H1 (cell line): Measurements from ENCODE around the gene PLEKHG3. TPM values are rescaled to one million over a fixed set of nuclear protein-coding genes. Genes with fewer than 3 reads are reported as not detected.

ENCODE experiments used
- CTCF ChIA-PET: fragments of 300-600 bp; sonication (Branson Sonifier 250); formaldehyde crosslinking; loops from one replicate; lab custom pipeline; 2021; ENCODE audit not compliant: partially characterized antibody; lab: Charles Lee
- POLR2A ChIA-PET: fragments of 300-600 bp; sonication (Branson Sonifier 250); formaldehyde crosslinking; loops from one replicate; lab custom pipeline; 2021; ENCODE audit warnings: inconsistent platforms; ENCODE audit not compliant: partially characterized antibody; lab: Charles Lee
- DNase-seq, 2 experiments: peaks; one replicate each; pipeline versions ENCODE4 v3.0.0 to v3.0.0-alpha.2; 2010 to 2022; ENCODE audit warnings: low spot score in 2 of 2, low read depth in 1 of 2, mixed read lengths in 1 of 2
- FAIRE-seq: peaks from 2 replicates; lab custom pipeline; 2011; peaks lifted over from hg19 to GRCh38; lab: Jason Lieb, UNC
- H2AFZ ChIP-seq: 2 replicates; pipeline ENCODE4 v1.8.1; 2012; ENCODE audit warnings: low read length, inconsistent platforms
- H2AK5ac ChIP-seq: 2 replicates; pipeline ENCODE4 v1.6.1; 2013; ENCODE audit warnings: low read depth, low read length
- H2BK120ac ChIP-seq: replicated peaks from 2 replicates; pipeline ENCODE3; 2013; ENCODE audit warnings: low read depth, low read length, inconsistent platforms
- H2BK12ac ChIP-seq: 2 replicates; pipeline ENCODE4 v1.6.1; 2013; ENCODE audit warnings: low read depth, low read length
- H2BK15ac ChIP-seq: 2 replicates; pipeline ENCODE4 v1.6.1; 2013; ENCODE audit warnings: low read length
- H2BK20ac ChIP-seq: 2 replicates; pipeline ENCODE4 v1.6.1; 2013; ENCODE audit warnings: low read length
- H2BK5ac ChIP-seq: 2 replicates; pipeline ENCODE4 v1.6.1; 2013; ENCODE audit warnings: low read depth, low read length
- H3K14ac ChIP-seq: 2 replicates; pipeline ENCODE4 v1.6.1; 2013; ENCODE audit warnings: inconsistent platforms; ENCODE audit not compliant: insufficient read length
- H3K18ac ChIP-seq: 2 replicates; pipeline ENCODE4 v1.6.1; 2013; ENCODE audit warnings: low read length; ENCODE audit errors: extremely low read depth
- H3K23ac ChIP-seq: 2 replicates; pipeline ENCODE4 v1.6.1; 2013; ENCODE audit warnings: inconsistent platforms; ENCODE audit not compliant: insufficient read length
- H3K23me2 ChIP-seq: 2 replicates; pipeline ENCODE4 v1.6.1; 2013; ENCODE audit warnings: low read depth, low read length
- H3K27ac ChIP-seq: 2 replicates; pipeline ENCODE4 v1.6.1; 2011; ENCODE audit warnings: low read depth, low read length, inconsistent platforms
- H3K27me3 ChIP-seq, 4 experiments: replicated peaks in 1 of 4; 1 replicate in 1 of 4; 2 replicates in 3 of 4; pipeline versions ENCODE4 v1.6.1 to v1.8.1; 2011 to 2013; ENCODE audit warnings: low read length in 3 of 4, mild to moderate bottlenecking in 3 of 4, inconsistent platforms in 2 of 4, mixed read lengths in 2 of 4, moderate library complexity in 1 of 4; ENCODE audit not compliant: control insufficient read depth in 3 of 4, insufficient read depth in 3 of 4; ENCODE audit errors: extremely low read depth in 1 of 4
- H3K36me3 ChIP-seq, 4 experiments: 2 replicates each; pipeline versions ENCODE4 v1.6.1 to v1.8.1; 2011 to 2013; ENCODE audit warnings: mild to moderate bottlenecking in 4 of 4, low read length in 3 of 4, moderate library complexity in 2 of 4, control low read depth in 1 of 4, inconsistent platforms in 1 of 4; ENCODE audit not compliant: insufficient read depth in 4 of 4, control insufficient read depth in 2 of 4
- H3K4ac ChIP-seq: replicated peaks from 2 replicates; pipeline ENCODE3; 2013; ENCODE audit warnings: low read length, low read depth, mixed read lengths, inconsistent platforms; ENCODE audit not compliant: insufficient read length
- H3K4me1 ChIP-seq, 4 experiments: replicated peaks in 1 of 4; 1 replicate in 1 of 4; 2 replicates in 3 of 4; pipeline versions ENCODE4 v1.6.1 to v1.8.1; 2011 to 2013; ENCODE audit warnings: low read length in 3 of 4, inconsistent platforms in 2 of 4, mixed read lengths in 1 of 4; ENCODE audit not compliant: insufficient read depth in 4 of 4, control insufficient read depth in 3 of 4
- H3K4me2 ChIP-seq, 2 experiments: 2 replicates each; pipeline versions ENCODE4 v1.6.1 to v1.8.1; 2011 to 2013; ENCODE audit warnings: low read depth in 2 of 2, low read length in 2 of 2, control low read depth in 1 of 2, inconsistent platforms in 1 of 2, mild to moderate bottlenecking in 1 of 2; ENCODE audit not compliant: insufficient read depth in 1 of 2
- H3K4me3 ChIP-seq, 4 experiments: fragments of 200-600, 300-600 bp in 1 of 4; sonication (generic), shearing (Covaris generic), sonication (Bioruptor Twin) in 1 of 4; 2 replicates each; pipeline versions ENCODE4 v1.5.1 to v1.8.1; 2011 to 2016; ENCODE audit warnings: low read length in 4 of 4, low read depth in 3 of 4, control low read depth in 2 of 4, inconsistent platforms in 2 of 4, mild to moderate bottlenecking in 2 of 4, mixed read lengths in 1 of 4, moderate library complexity in 1 of 4; ENCODE audit not compliant: insufficient read depth in 2 of 4; ENCODE audit errors: extremely low read depth in 1 of 4
- H3K56ac ChIP-seq: replicated peaks from 2 replicates; pipeline ENCODE3; 2013; ENCODE audit warnings: low read depth, mild to moderate bottlenecking, mixed read lengths, low read length, inconsistent platforms; ENCODE audit not compliant: insufficient read length
- H3K79me1 ChIP-seq: 2 replicates; pipeline ENCODE4 v1.6.1; 2013; ENCODE audit warnings: low read depth, low read length, control low read depth
- H3K79me2 ChIP-seq, 2 experiments: 2 replicates each; pipeline versions ENCODE4 v1.6.1 to v1.8.1; 2012 to 2013; ENCODE audit warnings: low read length in 2 of 2, mild to moderate bottlenecking in 2 of 2, inconsistent platforms in 1 of 2; ENCODE audit not compliant: insufficient read depth in 2 of 2, control insufficient read depth in 1 of 2
- H3K9ac ChIP-seq, 4 experiments: replicated peaks in 1 of 4; 1 replicate in 1 of 4; 2 replicates in 3 of 4; pipeline versions ENCODE4 v1.6.1 to v1.8.1; 2011 to 2013; ENCODE audit warnings: low read depth in 3 of 4, low read length in 3 of 4, control low read depth in 2 of 4, mild to moderate bottlenecking in 2 of 4, moderate library complexity in 2 of 4, inconsistent platforms in 1 of 4; ENCODE audit errors: extremely low read depth in 1 of 4
- H3K9me3 ChIP-seq, 2 experiments: 2 replicates each; pipeline versions ENCODE4 v1.6.1 to v1.8.1; 2012 to 2013; ENCODE audit warnings: mild to moderate bottlenecking in 2 of 2, moderate library complexity in 2 of 2, control low read depth in 1 of 2, inconsistent platforms in 1 of 2, low read depth in 1 of 2, low read length in 1 of 2, mixed read lengths in 1 of 2; ENCODE audit not compliant: insufficient read depth in 2 of 2
- H4K20me1 ChIP-seq, 2 experiments: replicated peaks in 1 of 2; 2 replicates each; pipeline versions ENCODE3 to v1.8.1; 2011 to 2013; ENCODE audit warnings: inconsistent platforms in 2 of 2, low read length in 2 of 2, mild to moderate bottlenecking in 1 of 2; ENCODE audit not compliant: insufficient read depth in 2 of 2, control insufficient read depth in 1 of 2
- H4K5ac ChIP-seq: 2 replicates; pipeline ENCODE4 v1.6.1; 2013; ENCODE audit warnings: low read length, low read depth, mixed read lengths, inconsistent platforms; ENCODE audit not compliant: insufficient read length
- H4K8ac ChIP-seq: 2 replicates; pipeline ENCODE4 v1.8.0; 2013; ENCODE audit warnings: mild to moderate bottlenecking, moderate library complexity, low read length, inconsistent platforms; ENCODE audit not compliant: insufficient read depth; ENCODE audit errors: extremely low read depth
- H4K91ac ChIP-seq: replicated peaks from 2 replicates; pipeline ENCODE3; 2013; ENCODE audit warnings: low read length, mixed read lengths, inconsistent platforms; ENCODE audit not compliant: insufficient read length
- SIN3A ChIP-seq, 2 experiments: IDR thresholded peaks in 1 of 2; conservative IDR thresholded peaks in 1 of 2; 2 replicates each; pipeline ENCODE4 v1.6.1; 2011 to 2012; ENCODE audit warnings: low read length in 2 of 2, improper control_type of control experiment in 1 of 2, low read depth in 1 of 2, mild to moderate bottlenecking in 1 of 2
- WGBS, 2 experiments: shearing (Covaris generic) in 1 of 2; methylation state at CpG; one replicate each; pipeline versions ENCODE4 v1.1.6 to v1.1.7; 2013 to 2015; ENCODE audit warnings: low lambda C conversion rate in 2 of 2, mixed read lengths in 2 of 2, inconsistent platforms in 1 of 2, low coverage in 1 of 2, missing lambda C conversion rate in 1 of 2; ENCODE audit not compliant: insufficient replicate concordance in 2 of 2, insufficient coverage in 1 of 2, insufficient read length in 1 of 2; ENCODE audit errors: extremely low coverage in 1 of 2, missing lambda C conversion rate in 1 of 2; 5-methylcytosine and 5-hydroxymethylcytosine counted together
- polyA plus RNA-seq, 7 experiments: library from polyadenylated mRNA; depleted of rRNA in 3 of 7; stranded (reverse) in 5 of 7; unstranded in 2 of 7; fragments of >200 nt in 5 of 7; fragments of 200-250 nt in 2 of 7; gene quantifications; 1 replicate in 5 of 7; 2 replicates in 1 of 7; 4 replicates in 1 of 7; pipeline versions ENCODE4 v1.2.1 to v1.2.3, GENCODE V29; 2011 to 2013; ENCODE audit warnings: missing spikeins in 2 of 7, mixed read lengths in 2 of 7
- total RNA-seq: library from RNA; stranded (reverse); fragmentation: NEBNext Ultra II Directional; extraction: Animal tissue kit (Norgen Biotek cat#: 25700); gene quantifications from 2 replicates; pipeline ENCODE4 v1.2.1, GENCODE V29; 2021

PLEKHG3 gene
- total and polyA plus RNA-seq, 2 of the 8 experiments (the other 6 are each of a cell fraction or from before 2014, with no cell fraction given), result 43.4 to 90.6 TPM

GRCh38 chr14:64795921-64796320 is 91.7 kb downstream of the PLEKHG3 start:
- POLR2A ChIA-PET, result interaction anchor here (0.6 to 1.2 kb wide), 3 partner anchors 12 to 127 kb away, joined by 3 to 6 read pairs (median 4); no protein-coding TSS in a partner anchor
- WGBS, 2 experiments, result 85% methylated on average over 3 of the region's 3 CpGs; no CpG with 5 or more reads in 1 of the 2 experiments
- CTCF ChIA-PET, result interaction anchor here (0.6 to 13.2 kb wide), 14 partner anchors 9 to 373 kb away, joined by 3 to 323 read pairs (median 4); no protein-coding TSS in a partner anchor

More at GRCh38 chr14:64795921-64796320, 91.7 kb downstream of the PLEKHG3 start:
- Histone ChIP-seq H3K4me1 (peaks cover 0 to 2% (median under 1%) of the 10 kb centered on the region in 4 experiments; a peak in 1 of 7 replicates), H4K91ac (no peak overlapping the region), H3K4me3 (no peak overlapping the region), H2AK5ac (no peak overlapping the region), H3K4ac (no peak overlapping the region), H4K8ac (no peak overlapping the region), H3K36me3 (no peaks in the 10 kb centered on the region), H4K5ac (no peak overlapping the region), H4K20me1 (no peaks in the 10 kb centered on the region), H2BK12ac (no peak overlapping the region), H3K4me2 (no peak overlapping the region), H3K14ac (no peak overlapping the region), H2BK15ac (no peak overlapping the region), H3K79me1 (no peaks in the 10 kb centered on the region), H2BK20ac (no peak overlapping the region), H3K23ac (no peak overlapping the region), H3K18ac (no peak overlapping the region), H3K23me2 (no peaks in the 10 kb centered on the region), H3K56ac (no peak overlapping the region), H3K79me2 (no peaks in the 10 kb centered on the region), H3K9ac (no peak overlapping the region), H3K27me3 (no peaks in the 10 kb centered on the region), H2BK5ac (no peak overlapping the region), H3K27ac (no peak overlapping the region), H2AFZ (no peak overlapping the region), H2BK120ac (no peak overlapping the region), H3K9me3 (no peaks in the 10 kb centered on the region; a peak in 1 of 4 replicates)
- FAIRE-seq, result no peak
- DNase-seq, result no peak
- TF ChIP-seq SIN3A (conservative IDR thresholded peaks at IDR 0.05 in 1 of 2, IDR thresholded peaks at IDR 0.05 in 1 of 2; ENCODE audit: low read depth in 1 of 2, low read length in 2 of 2), result no peak
